Lower leg skin (tissue), 4 donors: ENCODE data around the gene TRMT61A. TPM values are rescaled to one million over a fixed set of nuclear protein-coding genes. Genes with fewer than 3 reads are reported as not detected.

Experiments
- DNase-seq, 2 donors: peaks; one replicate each; pipeline ENCODE4 v3.0.0-alpha.2; 2019; ENCODE audit warnings: low spot score in 2 of 2
- H3K4me3 ChIP-seq: fragments of 200-600 bp; sonication (generic); 2 replicates; pipeline ENCODE4 v1.5.1; 2017; ENCODE audit warnings: mild to moderate bottlenecking, low read depth; ENCODE audit not compliant: poor library complexity, severe bottlenecking
- POLR2A ChIP-seq, 2 donors: fragments of 450-650 bp; IDR thresholded peaks; one replicate each; pipeline ENCODE4 v1.6.1; 2016 to 2017; ENCODE audit warnings: antibody characterized with exemption in 2 of 2, mild to moderate bottlenecking in 1 of 2, moderate library complexity in 1 of 2
- WGBS, 2 donors: methylation state at CpG; one replicate each; pipeline ENCODE4 v1.1.5; 2018; 5-methylcytosine and 5-hydroxymethylcytosine counted together
- intact Hi-C: fragments of 100-400 bp; cut with DNase I; formaldehyde crosslinking; loops from one replicate; pipeline ENCODE4 v1.15.0; 2023; ENCODE audit warnings: low total_unique reads
- total RNA-seq, 4 donors: library from RNA; depleted of rRNA; stranded (reverse); fragments of >200 nt; gene quantifications; one replicate each; pipeline ENCODE4 v1.1.0, GENCODE V29; 2016
- TF ChIP-seq, protein P1 (sequence below), 3 donors: fragments of 450-650 bp; IDR thresholded peaks; one replicate each; pipeline ENCODE4 v1.5.1; 2016; ENCODE audit warnings: antibody characterized with exemption in 3 of 3, mild to moderate bottlenecking in 3 of 3, moderate library complexity in 2 of 3

TRMT61A gene
- total RNA-seq, 4 donors from 2014 or later: 9.2 to 22.5 (median 16.0) TPM

DNA sequence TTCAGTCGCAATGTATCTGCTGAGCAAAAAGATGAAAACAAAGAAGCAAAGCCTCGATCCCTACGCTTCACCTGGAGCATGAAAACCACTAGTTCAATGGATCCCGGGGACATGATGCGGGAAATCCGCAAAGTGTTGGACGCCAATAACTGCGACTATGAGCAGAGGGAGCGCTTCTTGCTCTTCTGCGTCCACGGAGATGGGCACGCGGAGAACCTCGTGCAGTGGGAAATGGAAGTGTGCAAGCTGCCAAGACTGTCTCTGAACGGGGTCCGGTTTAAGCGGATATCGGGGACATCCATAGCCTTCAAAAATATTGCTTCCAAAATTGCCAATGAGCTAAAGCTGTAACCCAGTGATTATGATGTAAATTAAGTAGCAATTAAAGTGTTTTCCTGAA is 26.1 kb upstream of the TRMT61A start:
- peak in 1 of 2 donors; percentile 46 for DNase-seq
- no peak for TF ChIP-seq POLR2A (IDR thresholded peaks at IDR 0.05)
- TF ChIP-seq, protein P1, sequence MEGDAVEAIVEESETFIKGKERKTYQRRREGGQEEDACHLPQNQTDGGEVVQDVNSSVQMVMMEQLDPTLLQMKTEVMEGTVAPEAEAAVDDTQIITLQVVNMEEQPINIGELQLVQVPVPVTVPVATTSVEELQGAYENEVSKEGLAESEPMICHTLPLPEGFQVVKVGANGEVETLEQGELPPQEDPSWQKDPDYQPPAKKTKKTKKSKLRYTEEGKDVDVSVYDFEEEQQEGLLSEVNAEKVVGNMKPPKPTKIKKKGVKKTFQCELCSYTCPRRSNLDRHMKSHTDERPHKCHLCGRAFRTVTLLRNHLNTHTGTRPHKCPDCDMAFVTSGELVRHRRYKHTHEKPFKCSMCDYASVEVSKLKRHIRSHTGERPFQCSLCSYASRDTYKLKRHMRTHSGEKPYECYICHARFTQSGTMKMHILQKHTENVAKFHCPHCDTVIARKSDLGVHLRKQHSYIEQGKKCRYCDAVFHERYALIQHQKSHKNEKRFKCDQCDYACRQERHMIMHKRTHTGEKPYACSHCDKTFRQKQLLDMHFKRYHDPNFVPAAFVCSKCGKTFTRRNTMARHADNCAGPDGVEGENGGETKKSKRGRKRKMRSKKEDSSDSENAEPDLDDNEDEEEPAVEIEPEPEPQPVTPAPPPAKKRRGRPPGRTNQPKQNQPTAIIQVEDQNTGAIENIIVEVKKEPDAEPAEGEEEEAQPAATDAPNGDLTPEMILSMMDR (IDR thresholded peaks at IDR 0.05): no peak
- H3K4me3 ChIP-seq: no peak overlapping the region
- intact Hi-C loops: loop anchor here (5.0 kb wide), 1 partner anchor 44 kb away; no protein-coding TSS in a partner anchor
- WGBS, 2 donors: 95 to 96% methylated on average over 18 of the region's 18 CpGs

DNA sequence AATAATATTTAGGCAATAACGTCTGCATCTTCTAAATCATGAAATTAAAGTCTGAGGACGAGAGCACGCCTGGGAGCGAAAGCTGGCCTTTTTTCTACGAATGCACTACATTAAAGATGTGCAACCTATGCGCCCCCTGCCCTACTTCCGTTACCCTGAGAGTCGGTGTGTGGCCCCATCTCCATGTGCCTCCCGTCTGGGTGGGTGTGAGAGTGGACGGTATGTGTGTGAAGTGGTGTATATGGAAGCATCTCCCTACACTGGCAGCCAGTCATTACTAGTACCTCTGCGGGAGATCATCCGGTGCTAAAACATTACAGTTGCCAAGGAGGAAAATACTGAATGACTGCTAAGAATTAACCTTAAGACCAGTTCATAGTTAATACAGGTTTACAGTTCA is 25.7 kb upstream of the TRMT61A start:
- DNase-seq: peak in 1 of 2 donors; percentile 69
- H3K4me3 ChIP-seq: no peak overlapping the region
- intact Hi-C loops: loop anchor here (5.0 kb wide), 1 partner anchor 44 kb away; no protein-coding TSS in a partner anchor
- TF ChIP-seq POLR2A (IDR thresholded peaks at IDR 0.05): no peak
- TF ChIP-seq, protein P1 (IDR thresholded peaks at IDR 0.05): no peak
- 93 to 94% methylated on average over 12 of the region's 12 CpGs for WGBS, 2 donors

DNA sequence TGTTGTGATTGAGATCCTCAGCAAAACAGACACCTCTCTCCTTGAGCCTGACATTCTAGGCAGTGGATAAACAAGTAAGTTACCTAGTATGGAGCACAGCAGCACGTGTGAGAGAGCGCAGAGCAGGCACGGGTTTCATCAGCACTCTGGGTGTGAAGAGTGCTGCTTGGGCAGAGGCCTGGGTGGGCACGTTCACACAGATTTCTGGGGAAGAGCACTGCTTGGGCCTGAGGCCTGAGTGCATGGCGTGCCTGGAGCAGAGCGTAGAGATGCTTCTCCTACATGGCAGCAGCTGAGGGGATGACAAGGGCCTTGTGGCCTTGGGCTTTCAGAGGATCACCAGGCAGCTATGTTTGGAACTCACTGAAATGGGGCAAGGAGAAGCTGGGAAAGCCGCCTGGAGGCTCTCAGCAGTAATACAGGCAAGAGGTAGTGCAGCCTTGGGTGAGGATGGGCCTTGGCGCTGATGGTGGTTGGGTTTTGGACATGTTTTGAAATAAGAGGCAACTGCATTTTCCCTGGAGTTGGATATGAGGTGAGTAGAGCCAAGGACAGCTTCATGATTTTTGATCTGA is 23.9 kb upstream of the TRMT61A start:
- intact Hi-C loops: loop anchor here (5.0 kb wide), 1 partner anchor 42 kb away; no protein-coding TSS in a partner anchor
- 67 to 76% methylated on average over 8 of the region's 8 CpGs for WGBS, 2 donors

DNA sequence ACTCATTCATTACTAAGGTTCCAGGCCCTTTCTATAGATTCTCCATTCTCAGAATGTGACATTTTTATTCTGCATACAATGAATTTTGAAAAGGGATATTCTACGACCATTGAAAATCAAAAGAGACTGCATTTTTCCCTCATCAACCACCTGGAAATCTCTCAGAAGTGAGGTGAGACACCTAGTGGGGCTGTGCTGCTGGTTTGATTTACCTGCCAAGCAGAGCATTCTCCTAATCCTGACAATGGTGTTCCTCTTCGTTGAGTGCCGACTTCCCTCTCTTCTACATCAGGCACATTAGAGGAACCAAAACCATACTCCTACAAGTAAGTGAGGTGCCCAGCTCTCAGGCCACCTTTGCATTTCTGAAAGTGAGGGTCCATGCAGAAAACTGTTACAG is 21.2 kb upstream of the TRMT61A start:
- TF ChIP-seq, protein P1 (IDR thresholded peaks at IDR 0.05): no peak
- TF ChIP-seq POLR2A (IDR thresholded peaks at IDR 0.05): no peak
- 76 to 78% methylated on average over 3 of the region's 3 CpGs for WGBS, 2 donors
- peak in 1 of 2 donors; percentile 31 for DNase-seq
- intact Hi-C loops: no loop called here
- H3K4me3 ChIP-seq: no peak overlapping the region

More for the DNA sequence above, 23.9 kb upstream of the TRMT61A start:
- DNase-seq: peak in 1 of 2 donors; percentile 73
- TF ChIP-seq POLR2A (IDR thresholded peaks at IDR 0.05): no peak
- TF ChIP-seq, protein P1 (IDR thresholded peaks at IDR 0.05): no peak
- no peak overlapping the region for H3K4me3 ChIP-seq

DNA sequence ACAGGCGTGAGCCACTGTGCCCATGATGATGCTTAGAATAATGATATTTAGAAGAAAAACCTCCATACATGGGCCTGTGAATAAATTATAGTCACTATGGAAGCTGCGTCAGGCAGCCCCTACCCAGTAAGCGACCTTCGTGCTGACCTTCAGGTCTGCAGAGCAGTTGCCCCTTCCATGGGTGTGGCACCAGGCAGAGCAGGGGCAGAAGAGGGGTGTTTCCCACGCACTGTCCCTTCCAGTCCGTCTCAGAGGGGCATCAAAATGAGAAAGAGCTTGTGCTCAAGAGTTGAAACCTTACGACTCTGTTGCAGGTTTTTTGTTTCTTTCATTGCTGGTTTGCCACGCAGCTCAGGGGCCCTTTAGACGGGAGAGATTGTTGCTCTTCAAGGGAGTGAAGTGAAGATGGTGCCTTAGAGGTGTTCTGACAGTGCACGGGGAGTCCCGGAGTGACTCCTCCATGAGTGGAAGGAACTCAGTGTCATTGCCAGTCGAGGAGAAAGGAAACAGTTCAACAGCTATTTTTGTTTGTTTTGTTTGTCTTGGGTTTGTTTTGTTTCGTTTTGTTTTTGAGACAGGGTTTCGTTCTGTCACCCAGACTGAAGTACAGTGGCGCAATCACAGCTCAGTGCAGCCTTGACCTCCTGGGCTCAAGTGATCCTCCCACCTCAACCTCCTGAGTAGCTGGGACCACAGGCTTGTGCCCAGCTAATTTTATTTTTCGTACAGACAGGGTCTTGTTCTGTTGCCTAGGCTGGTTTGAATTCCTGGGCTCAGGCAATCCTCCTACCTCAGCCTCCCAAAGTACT is 20.3 kb upstream of the TRMT61A start:
- WGBS, 2 donors: 90 to 91% methylated on average over 16 of the region's 16 CpGs
- no peak for TF ChIP-seq POLR2A (IDR thresholded peaks at IDR 0.05)
- TF ChIP-seq, protein P1 (IDR thresholded peaks at IDR 0.05): no peak
- DNase-seq: no peak
- H3K4me3 ChIP-seq: no peak overlapping the region
- intact Hi-C loops: no loop called here
